ENCODE data around the gene ZNF12.

GRCh38 chr7:6691609-6692106 is 15.1 kb downstream of the ZNF12 start:
- TF ChIP-seq HDGF (IDR thresholded peaks at IDR 0.05; ENCODE audit: borderline replicate concordance), result no peak
- TF ChIP-seq SUZ12 (IDR thresholded peaks at IDR 0.05), result no peak
- no peak for TF ChIP-seq TARDBP (IDR thresholded peaks at IDR 0.05)
- no peak for TF ChIP-seq FOXA1 (IDR thresholded peaks at IDR 0.05)
- no peak for TF ChIP-seq LEF1 (IDR thresholded peaks at IDR 0.05; ENCODE audit: borderline replicate concordance)
- no peak for TF ChIP-seq SP1 (IDR thresholded peaks at IDR 0.05)
- no peak for TF ChIP-seq FOXK2 (IDR thresholded peaks at IDR 0.05)
